Measurements from ENCODE around the gene H19.

GRCh38 chr11:1952806-1953482, 44.7 kb downstream of the H19 start:
- no peak for TF ChIP-seq ARNT (IDR thresholded peaks at IDR 0.05)
- no peak for TF ChIP-seq TARDBP (IDR thresholded peaks at IDR 0.05)
- no peak for TF ChIP-seq LEF1 (IDR thresholded peaks at IDR 0.05; ENCODE audit: borderline replicate concordance)

Data from HEK293T (cell line).